AG04449 (cell line): ENCODE measurements around the gene SHISA9.

Experiments used
- CTCF ChIA-PET: fragments of 350-600 bp; formaldehyde crosslinking; extraction: SDS; loops from one replicate; lab custom pipeline; 2021; ENCODE audit warnings: antibody characterized with exemption; lab: Yijun Ruan, JAX
- POLR2A ChIA-PET: fragments of 400-600, 350-600 bp; formaldehyde crosslinking; extraction: SDS; loops from one replicate; lab custom pipeline; 2020; ENCODE audit warnings: antibody characterized with exemption, inconsistent platforms; lab: Yijun Ruan, JAX
- DNase-seq: peaks from one replicate; pipeline ENCODE4 v3.0.0-alpha.2; 2010; ENCODE audit warnings: low read depth, low spot score
- H3K4me3 ChIP-seq: 2 replicates; pipeline ENCODE4 v1.5.1; 2011; ENCODE audit warnings: low read depth, mild to moderate bottlenecking, control low read depth, low read length
- TF ChIP-seq, protein P1 (sequence below): IDR thresholded peaks from one replicate; pipeline ENCODE4 v1.5.1; 2011; ENCODE audit warnings: mild to moderate bottlenecking, moderate library complexity, low read length, control low read depth, inconsistent platforms; ENCODE audit not compliant: insufficient read depth; ENCODE audit errors: missing control alignments

SHISA9 gene

DNA sequence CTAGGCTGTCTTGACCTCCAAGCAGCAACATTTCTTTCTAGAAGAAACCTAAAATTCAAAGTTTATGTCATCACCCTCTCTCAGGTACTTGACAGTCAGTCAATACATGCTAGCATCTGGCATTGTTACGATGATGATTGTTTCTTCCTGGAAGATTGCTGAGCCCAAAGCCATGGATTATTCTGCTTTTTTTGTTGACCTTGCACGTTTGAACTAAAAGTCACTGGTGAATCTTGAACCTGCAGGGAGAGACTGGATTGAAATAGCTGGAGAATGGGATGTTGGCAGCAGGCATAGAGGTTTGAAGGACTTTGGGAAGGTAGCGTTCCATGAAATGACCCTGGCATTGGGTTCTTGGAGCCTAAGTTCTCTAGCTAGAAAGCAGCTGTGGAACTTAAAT lies 42.9 kb downstream of the SHISA9 start:
- TF ChIP-seq, protein P1, sequence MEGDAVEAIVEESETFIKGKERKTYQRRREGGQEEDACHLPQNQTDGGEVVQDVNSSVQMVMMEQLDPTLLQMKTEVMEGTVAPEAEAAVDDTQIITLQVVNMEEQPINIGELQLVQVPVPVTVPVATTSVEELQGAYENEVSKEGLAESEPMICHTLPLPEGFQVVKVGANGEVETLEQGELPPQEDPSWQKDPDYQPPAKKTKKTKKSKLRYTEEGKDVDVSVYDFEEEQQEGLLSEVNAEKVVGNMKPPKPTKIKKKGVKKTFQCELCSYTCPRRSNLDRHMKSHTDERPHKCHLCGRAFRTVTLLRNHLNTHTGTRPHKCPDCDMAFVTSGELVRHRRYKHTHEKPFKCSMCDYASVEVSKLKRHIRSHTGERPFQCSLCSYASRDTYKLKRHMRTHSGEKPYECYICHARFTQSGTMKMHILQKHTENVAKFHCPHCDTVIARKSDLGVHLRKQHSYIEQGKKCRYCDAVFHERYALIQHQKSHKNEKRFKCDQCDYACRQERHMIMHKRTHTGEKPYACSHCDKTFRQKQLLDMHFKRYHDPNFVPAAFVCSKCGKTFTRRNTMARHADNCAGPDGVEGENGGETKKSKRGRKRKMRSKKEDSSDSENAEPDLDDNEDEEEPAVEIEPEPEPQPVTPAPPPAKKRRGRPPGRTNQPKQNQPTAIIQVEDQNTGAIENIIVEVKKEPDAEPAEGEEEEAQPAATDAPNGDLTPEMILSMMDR: no peak
- ChIA-PET POLR2A (no interaction called here), CTCF (no interaction called here)
- H3K4me3 ChIP-seq: no peak overlapping the region
- no peak for DNase-seq

DNA sequence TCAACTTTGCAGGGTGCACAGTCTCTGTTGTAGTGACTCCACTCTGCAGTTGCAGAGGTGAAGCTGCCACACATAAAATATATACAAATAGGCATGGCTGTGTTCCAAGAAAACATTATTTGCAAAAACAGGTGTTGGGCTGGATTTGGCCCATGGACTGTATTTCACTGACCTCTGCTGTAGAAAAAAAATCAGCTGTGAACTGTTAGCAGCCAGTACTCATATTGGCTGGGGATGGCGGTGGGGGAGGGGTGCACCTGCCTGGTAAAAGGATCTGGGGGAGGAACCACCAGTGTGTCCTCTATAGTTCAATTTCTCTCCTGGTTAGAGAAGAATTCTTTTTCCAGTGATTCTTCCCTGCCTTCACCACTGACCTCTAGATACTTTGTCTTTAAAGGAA lies 50.0 kb downstream of the SHISA9 start:
- ChIA-PET CTCF (no interaction called here), POLR2A (no interaction called here)
- H3K4me3 ChIP-seq: no peak overlapping the region
- DNase-seq: no peak
- TF ChIP-seq, protein P1: no peak

DNA sequence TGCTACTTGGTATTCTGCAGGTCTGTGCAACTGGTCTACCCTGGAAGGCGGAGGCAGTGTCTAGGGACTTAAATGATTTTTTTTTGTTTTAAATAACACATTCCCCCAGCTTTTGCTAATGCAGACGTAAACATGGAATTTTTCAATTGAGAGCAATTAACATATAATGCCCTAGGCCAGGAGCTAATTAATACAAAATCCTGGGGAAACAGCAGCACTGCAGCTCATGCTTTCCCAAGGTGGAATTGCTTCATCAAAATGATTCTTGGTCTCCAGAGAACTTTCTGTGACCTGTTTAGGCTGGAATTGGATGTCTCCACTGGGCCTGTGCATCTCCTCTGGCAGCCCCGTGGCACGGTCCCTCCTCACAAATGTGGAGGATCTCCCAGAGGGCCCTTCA lies 50.6 kb downstream of the SHISA9 start:
- H3K4me3 ChIP-seq: no peak overlapping the region
- ChIA-PET CTCF (no interaction called here), POLR2A (no interaction called here)
- TF ChIP-seq, protein P1: no peak
- no peak for DNase-seq

DNA sequence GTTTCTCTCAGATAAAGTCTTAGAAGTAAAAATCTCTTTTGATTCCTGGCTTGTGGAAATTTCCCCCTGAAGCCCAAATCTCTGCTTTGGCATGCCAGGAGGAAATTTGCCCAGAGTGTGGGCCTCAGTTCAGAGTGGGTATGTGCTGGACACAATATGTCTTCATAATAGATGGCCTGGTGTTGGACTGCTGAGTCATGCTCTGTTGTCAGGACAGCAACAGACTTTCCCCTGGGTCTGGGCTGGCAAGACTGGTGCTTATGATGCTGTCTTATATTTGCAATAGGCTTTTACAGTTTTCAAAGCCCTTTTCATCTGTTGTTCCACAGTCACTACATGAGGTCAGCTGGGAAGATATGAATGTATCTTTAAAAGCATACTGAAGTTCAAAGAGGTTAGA lies 57.0 kb downstream of the SHISA9 start:
- TF ChIP-seq, protein P1: no peak
- DNase-seq: no peak
- POLR2A ChIA-PET: no interaction called here
- CTCF ChIA-PET: no interaction called here
- H3K4me3 ChIP-seq: no peak overlapping the region

DNA sequence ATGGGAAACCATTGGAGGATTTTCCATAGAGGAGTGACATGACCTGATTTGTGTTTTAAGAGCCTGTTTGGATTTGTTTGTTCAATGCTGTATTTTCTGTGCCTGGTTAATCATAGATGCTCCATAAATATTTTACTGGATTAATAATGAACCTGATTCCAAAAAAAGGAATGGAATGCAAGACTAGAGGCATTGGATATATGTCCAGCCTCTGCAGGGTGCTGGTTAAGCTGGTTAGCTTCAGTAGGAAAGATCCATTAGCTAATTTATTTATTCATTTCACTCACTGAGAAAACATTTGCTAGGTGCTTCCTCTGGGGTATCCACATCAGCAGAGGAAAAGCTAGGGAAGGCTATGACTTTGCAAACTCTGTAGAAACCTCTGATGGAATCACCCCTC lies 57.7 kb downstream of the SHISA9 start:
- TF ChIP-seq, protein P1: no peak
- ChIA-PET CTCF (no interaction called here), POLR2A (no interaction called here)
- H3K4me3 ChIP-seq: no peak overlapping the region
- no peak for DNase-seq

DNA sequence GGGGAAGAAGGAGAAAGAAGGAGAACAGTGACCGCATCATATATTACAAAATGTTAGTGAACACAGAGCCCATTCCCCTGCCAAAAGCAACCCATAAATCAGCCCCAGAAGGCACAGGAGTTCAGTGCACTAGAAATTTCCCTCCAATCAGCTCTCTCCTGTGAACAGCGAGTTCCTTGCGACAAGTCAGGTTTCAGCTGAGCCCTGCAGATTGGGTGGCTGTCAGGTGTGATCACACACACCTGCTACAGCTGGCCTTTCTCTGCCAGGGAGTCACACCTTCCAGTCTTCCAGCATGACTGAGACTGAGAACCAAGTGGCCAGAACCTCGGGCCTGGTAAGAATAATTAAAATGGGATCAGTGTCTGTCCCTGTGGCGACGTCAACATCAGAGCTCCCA lies 60.2 kb downstream of the SHISA9 start:
- no peak overlapping the region for H3K4me3 ChIP-seq
- ChIA-PET CTCF (no interaction called here), POLR2A (no interaction called here)
- no peak for DNase-seq
- TF ChIP-seq, protein P1: no peak
